Pons (tissue), 1 donor: ENCODE data around the gene KIF20A.
"Not testable (repeated sequence)": the region's sequence is repeated elsewhere in the genome, so short reads cannot be mapped to it uniquely, and the experiment has no call there.

ENCODE experiments used
- DNase-seq: peaks from one replicate; pipeline ENCODE4 v3.0.0-alpha.2; 2016; ENCODE audit warnings: low spot score

KIF20A gene

GRCh38 chr5:138186002-138186447 is 7.1 kb downstream of the KIF20A start:
- DNase-seq, result no peak

DNA sequence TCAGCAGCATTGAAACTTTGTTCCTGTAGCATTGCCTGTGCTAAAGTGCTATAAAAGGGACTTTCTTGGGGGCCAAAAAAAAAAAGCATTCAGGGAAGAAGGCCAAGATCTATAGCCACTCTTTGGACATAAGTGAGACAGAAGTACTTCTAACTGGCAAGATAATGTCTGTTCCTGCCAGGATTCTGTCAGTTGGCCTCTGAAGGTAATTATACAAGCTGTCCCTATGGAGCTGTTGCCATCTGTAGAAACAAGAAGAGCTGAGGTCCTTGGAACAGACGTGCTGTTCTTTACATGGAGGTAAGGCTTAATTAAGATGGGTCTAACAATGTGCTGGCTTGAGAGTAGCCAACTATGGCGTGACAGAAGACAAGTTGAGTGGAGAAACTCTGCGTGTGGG is 9.7 kb downstream of the KIF20A start:
- DNase-seq, result no peak

- DNase-seq, result no peak
Measured at GRCh38 chr5:138192826-138193225, 13.9 kb downstream of the KIF20A start.

GRCh38 chr5:138193859-138194258 is 14.9 kb downstream of the KIF20A start:
- not testable (repeated sequence) for DNase-seq

DNA sequence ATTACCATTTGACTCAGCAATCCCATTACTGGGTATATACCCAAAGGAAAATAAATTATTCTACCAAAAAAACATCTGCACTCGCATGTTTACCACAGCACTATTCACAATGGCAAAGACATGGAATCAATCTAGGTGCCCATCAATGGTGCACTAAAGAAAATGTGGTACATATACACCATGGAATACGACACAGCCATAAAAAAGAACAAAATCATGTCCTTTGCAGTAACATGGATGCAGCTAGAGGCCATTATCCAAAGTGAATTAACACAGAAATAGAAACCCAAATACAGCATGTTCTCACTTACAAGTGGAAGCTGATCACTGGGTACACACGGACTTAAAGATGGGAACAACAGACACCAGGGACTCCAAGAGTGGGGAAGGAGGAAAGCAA is 32.1 kb downstream of the KIF20A start:
- DNase-seq, result no peak

DNA sequence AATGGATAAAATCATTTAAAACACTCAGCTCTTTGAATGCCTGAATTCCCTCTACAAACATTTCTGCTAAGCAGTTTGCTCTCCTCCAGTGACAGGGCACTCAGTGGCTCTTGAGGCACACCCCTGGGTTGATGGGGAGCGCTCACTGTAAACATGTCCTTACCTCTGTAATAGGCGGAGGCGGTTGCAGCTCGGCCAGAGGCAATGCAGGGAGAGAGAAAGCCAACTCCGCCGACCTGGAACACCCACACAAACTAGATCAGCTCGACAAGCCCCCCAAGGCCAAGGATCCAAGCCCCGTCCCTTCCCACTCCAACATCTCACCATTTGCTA is 33.9 kb downstream of the KIF20A start:
- no peak for DNase-seq

GRCh38 chr5:138213161-138214029 is 34.5 kb downstream of the KIF20A start, which contains the start of gene CDC23:
Gene CDC23 (minus strand): TSS chr5:138213323. CDS start chr5:138213312, 11 bp downstream.
- peak; percentile 99 for DNase-seq

GRCh38 chr5:138216799-138217198 is 37.9 kb downstream of the KIF20A start:
- DNase-seq, result no peak

- no peak for DNase-seq
Measured at GRCh38 chr5:138223532-138223931, 44.6 kb downstream of the KIF20A start.

DNA sequence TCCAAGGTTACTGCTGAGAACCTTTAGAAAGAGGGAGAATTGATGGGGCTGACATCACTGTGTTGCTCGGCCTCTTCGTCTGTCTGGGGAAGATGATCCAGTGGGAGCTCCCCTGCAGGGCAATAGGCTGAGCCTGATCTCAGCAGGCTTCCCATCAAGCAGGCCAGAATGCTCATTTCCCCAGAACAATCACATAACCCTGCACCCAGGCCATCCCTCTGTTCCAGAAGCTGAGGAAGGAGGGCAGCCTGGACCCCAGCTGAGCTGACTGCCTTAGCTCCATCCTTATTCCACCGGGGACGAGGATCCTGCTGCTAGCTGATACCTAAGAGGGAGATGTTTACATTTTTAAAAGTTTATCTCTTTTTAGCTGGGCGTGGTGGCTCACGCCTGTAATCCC is 45.8 kb downstream of the KIF20A start:
- DNase-seq, result no peak

GRCh38 chr5:138226910-138227309 is 48.0 kb downstream of the KIF20A start:
- DNase-seq, result no peak

DNA sequence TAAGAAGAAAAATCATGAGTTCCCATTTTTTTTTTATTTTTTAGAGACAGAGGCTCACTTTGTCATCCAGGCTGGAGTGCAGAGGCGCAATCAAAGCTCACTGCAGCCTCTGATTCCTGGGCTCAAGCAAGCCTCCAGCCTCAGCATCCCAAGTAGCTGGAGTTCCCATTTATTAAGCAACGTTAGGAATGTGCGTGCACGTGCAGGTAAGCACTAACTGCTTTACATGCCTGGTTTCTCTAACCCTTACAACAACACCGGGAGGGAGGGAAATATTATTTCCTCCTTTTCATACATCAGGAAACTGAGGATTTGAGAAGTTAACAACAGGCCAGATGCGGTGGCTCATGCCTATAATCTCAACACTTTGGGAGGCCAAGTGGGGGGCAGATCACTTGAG is 50.5 kb downstream of the KIF20A start:
- no peak for DNase-seq

- DNase-seq, result no peak
Measured at GRCh38 chr5:138230261-138230660, 51.3 kb downstream of the KIF20A start.

GRCh38 chr5:138230981-138231589 is 52.2 kb downstream of the KIF20A start:
- no peak for DNase-seq

DNA sequence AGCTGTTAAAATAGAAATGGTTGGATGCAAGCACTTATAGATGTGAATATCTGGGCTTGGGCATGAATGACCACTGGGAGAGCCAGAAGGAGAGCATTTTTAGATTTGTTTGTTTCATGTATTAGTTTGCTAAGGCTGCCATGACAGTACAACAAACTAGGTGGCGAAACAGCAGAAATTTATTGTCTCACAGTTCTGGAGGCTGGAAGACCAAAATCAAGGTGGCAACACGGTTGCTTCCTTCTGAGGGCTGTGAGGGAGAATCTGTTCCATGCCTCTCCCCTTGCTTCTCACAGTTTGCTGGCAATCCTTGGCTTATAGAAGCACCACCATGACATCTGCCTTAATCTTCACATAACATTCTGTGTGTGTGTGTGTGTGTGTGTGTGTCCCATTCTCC is 54.4 kb downstream of the KIF20A start:
- no peak for DNase-seq

- DNase-seq, result no peak
Measured at GRCh38 chr5:138234651-138235050, 55.7 kb downstream of the KIF20A start.
